HepG2 (cell line): ENCODE data around the gene MAPK14. TPM values are rescaled to one million over a fixed set of nuclear protein-coding genes. Genes with fewer than 3 reads are reported as not detected.

Source experiments
- AFF4 ChIP-seq: sonication (generic); formaldehyde crosslinking; IDR thresholded peaks from 2 replicates; pipeline ENCODE4 v1.4.0; 2020; ENCODE audit warnings: missing genetic modification reagents
- CBX5 ChIP-seq: sonication (generic); formaldehyde crosslinking; IDR thresholded peaks from 2 replicates; pipeline ENCODE4 v1.4.0; 2020; ENCODE audit warnings: missing genetic modification reagents, borderline replicate concordance
- ELF3 ChIP-seq: IDR thresholded peaks from 2 replicates; pipeline ENCODE4 v1.6.1; 2016; ENCODE audit warnings: missing genetic modification reagents, missing compliant biosample characterization
- GMEB2 ChIP-seq: IDR thresholded peaks from 2 replicates; pipeline ENCODE4 v1.6.1; 2016; ENCODE audit warnings: missing biosample characterization, missing genetic modification reagents, low read depth
- HMGA1 ChIP-seq: sonication (generic); formaldehyde crosslinking; conservative IDR thresholded peaks from 2 replicates; pipeline ENCODE4 v1.4.0; 2020; ENCODE audit warnings: missing genetic modification reagents
- KDM5B ChIP-seq: sonication (generic); formaldehyde crosslinking; IDR thresholded peaks from 2 replicates; pipeline ENCODE4 v1.4.0; 2020; ENCODE audit warnings: missing genetic modification reagents, mild to moderate bottlenecking, borderline replicate concordance
- KIAA2018 ChIP-seq: sonication (generic); formaldehyde crosslinking; IDR thresholded peaks from 2 replicates; pipeline ENCODE4 v1.5.0; 2020; ENCODE audit warnings: mild to moderate bottlenecking, missing genetic modification reagents, borderline replicate concordance
- RARA ChIP-seq: IDR thresholded peaks from 2 replicates; pipeline ENCODE4 v1.6.1; 2016; ENCODE audit warnings: missing genetic modification reagents, missing compliant biosample characterization
- SOX6 ChIP-seq, 2 experiments: fragments of 450-650 bp in 1 of 2; sonication (generic) in 1 of 2; formaldehyde crosslinking in 1 of 2; IDR thresholded peaks; 2 replicates each; pipeline versions ENCODE4 v1.4.0 to v1.6.1; 2017 to 2020; ENCODE audit warnings: antibody characterized with exemption in 1 of 2, mild to moderate bottlenecking in 1 of 2, missing genetic modification reagents in 1 of 2
- WIZ ChIP-seq: sonication (generic); formaldehyde crosslinking; IDR thresholded peaks from 2 replicates; pipeline ENCODE4 v1.5.1; 2020; ENCODE audit warnings: mild to moderate bottlenecking, missing genetic modification reagents
- ZBTB21 ChIP-seq: sonication (generic); formaldehyde crosslinking; IDR thresholded peaks from 2 replicates; pipeline ENCODE4 v1.4.0; 2020; ENCODE audit warnings: missing genetic modification reagents
- ZFP1 ChIP-seq: IDR thresholded peaks from 2 replicates; pipeline ENCODE4 v1.6.1; 2016
- ZNF17 ChIP-seq: sonication (generic); formaldehyde crosslinking; IDR thresholded peaks from 2 replicates; pipeline ENCODE4 v1.5.0; 2020; ENCODE audit warnings: mild to moderate bottlenecking, missing genetic modification reagents
- ZNF326 ChIP-seq: sonication (generic); formaldehyde crosslinking; IDR thresholded peaks from 2 replicates; pipeline ENCODE4 v1.4.0; 2020; ENCODE audit warnings: missing genetic modification reagents, borderline replicate concordance
- ZNF33A ChIP-seq: sonication (generic); formaldehyde crosslinking; IDR thresholded peaks from 2 replicates; pipeline ENCODE4 v1.5.1; 2020; ENCODE audit warnings: missing genetic modification reagents, mild to moderate bottlenecking, moderate library complexity, borderline replicate concordance
- ZNF577 ChIP-seq: sonication (generic); formaldehyde crosslinking; IDR thresholded peaks from 2 replicates; pipeline ENCODE4 v1.4.0; 2020; ENCODE audit warnings: mild to moderate bottlenecking, low read depth, missing genetic modification reagents, borderline replicate concordance
- ZNF780A ChIP-seq: sonication (generic); formaldehyde crosslinking; IDR thresholded peaks from 2 replicates; pipeline ENCODE4 v1.8.0; 2022; ENCODE audit warnings: mild to moderate bottlenecking, missing genetic modification reagents, moderate library complexity
- polyA plus RNA-seq, 8 experiments: library from polyadenylated mRNA; depleted of rRNA in 3 of 8; stranded (reverse) in 7 of 8; unstranded in 1 of 8; fragments of >200 nt; fragmentation: Illumina TruSeq in 4 of 8; extraction: Trizol in 4 of 8; gene quantifications; 2 replicates each; pipeline versions ENCODE4 v1.2.1 to v1.2.3, GENCODE V29; 2011 to 2016; ENCODE audit warnings: low read depth in 4 of 8, missing spikeins in 1 of 8, mixed read lengths in 1 of 8; ENCODE audit not compliant: insufficient read depth in 1 of 8
- total RNA-seq, 5 experiments: library from RNA; depleted of rRNA; stranded (reverse); fragments of >200 nt; fragmentation: Illumina TruSeq; extraction: Trizol; gene quantifications; 2 replicates each; pipeline ENCODE4 v1.2.3, GENCODE V29; 2016; ENCODE audit warnings: low read depth in 1 of 5

Gene MAPK14
- total and polyA plus RNA-seq, 2 of the 13 experiments (the other 11 are each of a cell fraction or from before 2014, with no cell fraction given), result 66.3 to 67.3 TPM

GRCh38 chr6:36027501-36028087, at the start of gene MAPK14 (continued):
- TF ChIP-seq SOX6 (IDR thresholded peaks at IDR 0.05) (no peak), SOX6 (CRISPR knock-in tag; IDR thresholded peaks at IDR 0.05) (peak; percentile 69), ZNF17 (CRISPR knock-in tag) (no peak), GMEB2 (CRISPR knock-in tag) (0 out of 2 replicates have a peak, but pooled peaks have one; percentile 18), ELF3 (CRISPR knock-in tag) (peak; percentile 88), CBX5 (peak; percentile 40; the same call in 1 of the 2 replicates), WIZ (peak; percentile 88), ZNF780A (CRISPR knock-in tag) (no peak), HMGA1 (CRISPR knock-in tag) (no peak), AFF4 (CRISPR knock-in tag) (no peak; the same call in 1 of the 2 replicates), ZNF577 (CRISPR knock-in tag) (no peak), KIAA2018 (CRISPR knock-in tag) (no peak), ZFP1 (CRISPR knock-in tag) (peak; percentile 73), ZNF33A (CRISPR knock-in tag) (no peak; the same call in 1 of the 2 replicates), ZBTB21 (CRISPR knock-in tag) (no peak), ZNF326 (CRISPR knock-in tag) (no peak), RARA (CRISPR knock-in tag) (no peak), KDM5B (CRISPR knock-in tag) (no peak; the same call in 1 of the 2 replicates)
